GM12878 (cell line): ENCODE results near the gene CCL22. TPM values are rescaled to one million over a fixed set of nuclear protein-coding genes. Genes with fewer than 3 reads are reported as not detected.

Experiments
- ATF7 ChIP-seq: fragments of 450-650 bp; IDR thresholded peaks from 2 replicates; pipeline ENCODE4 v1.6.1; 2016; ENCODE audit warnings: low read depth, mild to moderate bottlenecking
- BRCA1 ChIP-seq: IDR thresholded peaks from 2 replicates; pipeline ENCODE4 v1.6.1; 2011; ENCODE audit warnings: low read depth, low read length, improper control_type of control experiment
- CHD1 ChIP-seq: IDR thresholded peaks from 2 replicates; pipeline ENCODE4 v1.6.1; 2012; ENCODE audit warnings: low read depth, low read length, improper control_type of control experiment
- CREB1 ChIP-seq: IDR thresholded peaks from 2 replicates; pipeline ENCODE4 v1.6.1; 2012; ENCODE audit warnings: low read depth, mild to moderate bottlenecking, inconsistent platforms
- DPF2 ChIP-seq: fragments of 450-650 bp; IDR thresholded peaks from 2 replicates; pipeline ENCODE4 v1.6.1; 2017; ENCODE audit warnings: mild to moderate bottlenecking
- EP300 ChIP-seq, 2 experiments: fragments of 150-350 bp in 1 of 2; IDR thresholded peaks; 2 replicates each; pipeline ENCODE4 v1.6.1; 2011 to 2012; ENCODE audit warnings: low read depth in 2 of 2, low read length in 2 of 2, borderline replicate concordance in 1 of 2, improper control_type of control experiment in 1 of 2, inconsistent platforms in 1 of 2; ENCODE audit not compliant: control insufficient read depth in 1 of 2
- FOXK2 ChIP-seq: fragments of 450-650 bp; IDR thresholded peaks from 2 replicates; pipeline ENCODE4 v1.6.1; 2017; ENCODE audit warnings: mild to moderate bottlenecking, moderate library complexity
- FOXM1 ChIP-seq: IDR thresholded peaks from 2 replicates; pipeline ENCODE4 v1.6.1; 2012; ENCODE audit warnings: low read depth, mild to moderate bottlenecking, inconsistent platforms, low read length, moderate library complexity
- GATAD2B ChIP-seq: fragments of 450-650 bp; conservative IDR thresholded peaks from 2 replicates; pipeline ENCODE4 v1.6.1; 2017; ENCODE audit warnings: low read depth, mild to moderate bottlenecking, moderate library complexity
- IRF4 ChIP-seq: IDR thresholded peaks from 2 replicates; pipeline ENCODE4 v1.6.1; 2011; ENCODE audit warnings: low read depth, low read length
- NR2C1 ChIP-seq: fragments of 450-650 bp; IDR thresholded peaks from 2 replicates; pipeline ENCODE4 v1.6.1; 2017; ENCODE audit warnings: antibody characterized with exemption, mild to moderate bottlenecking, moderate library complexity
- RUNX3 ChIP-seq: IDR thresholded peaks from 2 replicates; pipeline ENCODE4 v1.6.1; 2012; ENCODE audit warnings: low read length, inconsistent platforms
- SIX5 ChIP-seq: IDR thresholded peaks from 2 replicates; pipeline ENCODE4 v1.6.1; 2011; ENCODE audit warnings: mild to moderate bottlenecking, low read depth, low read length, moderate library complexity; ENCODE audit not compliant: severe bottlenecking
- SPI1 ChIP-seq: IDR thresholded peaks from 2 replicates; pipeline ENCODE4 v1.6.1; 2011; ENCODE audit warnings: low read depth, mild to moderate bottlenecking, low read length, moderate library complexity, borderline replicate concordance; ENCODE audit not compliant: insufficient read depth
- SUPT20H ChIP-seq: IDR thresholded peaks from 2 replicates; pipeline ENCODE4 v1.6.1; 2011; ENCODE audit warnings: low read depth, mild to moderate bottlenecking, low read length, moderate library complexity, borderline replicate concordance; ENCODE audit not compliant: control insufficient read depth
- ZBED1 ChIP-seq: IDR thresholded peaks from 2 replicates; pipeline ENCODE4 v1.6.1; 2016; ENCODE audit warnings: borderline replicate concordance
- polyA plus RNA-seq, 11 experiments: library from polyadenylated mRNA; depleted of rRNA in 4 of 11; unstranded in 6 of 11; stranded (reverse) in 5 of 11; fragments of >200 nt; fragmentation: Nextera tagmentation in 4 of 11; fragmentation: Illumina TruSeq in 1 of 11; extraction: Ambion mirVana in 4 of 11; extraction: Trizol in 1 of 11; gene quantifications; 1 replicate in 1 of 11; 2 replicates in 10 of 11; pipeline versions ENCODE4 v1.2.1 to v1.2.3, GENCODE V29; 2011 to 2016; ENCODE audit warnings: inconsistent platforms in 2 of 11, missing spikeins in 2 of 11, low read depth in 1 of 11
- total RNA-seq, 4 experiments: library from RNA; depleted of rRNA in 3 of 4; stranded (reverse); fragments of >200 nt in 3 of 4; fragmentation: Illumina TruSeq in 1 of 4; extraction: Trizol in 1 of 4; gene quantifications; 2 replicates each; pipeline versions ENCODE4 v1.2.1 to v1.2.3, GENCODE V29; 2013 to 2021
- TF ChIP-seq, protein P1 (sequence below): IDR thresholded peaks from 2 replicates; pipeline ENCODE4 v1.6.1; 2012; ENCODE audit warnings: improper control_type of control experiment, low read depth, low read length; ENCODE audit not compliant: insufficient replicate concordance
- TF ChIP-seq, protein P2 (sequence below): IDR thresholded peaks from 2 replicates; pipeline ENCODE4 v1.6.1; 2012; ENCODE audit warnings: low read depth, low read length, improper control_type of control experiment
- TF ChIP-seq, protein P3 (sequence below): fragments of 450-650 bp; IDR thresholded peaks from 2 replicates; pipeline ENCODE4 v1.6.1; 2014; ENCODE audit warnings: mild to moderate bottlenecking
- TF ChIP-seq, protein P4 (sequence below): fragments of 450-650 bp; formaldehyde crosslinking; IDR thresholded peaks from 2 replicates; pipeline ENCODE4 v1.5.0; 2022; ENCODE audit warnings: mild to moderate bottlenecking, missing genetic modification characterization

Gene CCL22
- total and polyA plus RNA-seq, 10 of the 15 experiments (the other 5 are each of a cell fraction or from before 2014, with no cell fraction given), result 38.0 to 704 (median 349) TPM

DNA sequence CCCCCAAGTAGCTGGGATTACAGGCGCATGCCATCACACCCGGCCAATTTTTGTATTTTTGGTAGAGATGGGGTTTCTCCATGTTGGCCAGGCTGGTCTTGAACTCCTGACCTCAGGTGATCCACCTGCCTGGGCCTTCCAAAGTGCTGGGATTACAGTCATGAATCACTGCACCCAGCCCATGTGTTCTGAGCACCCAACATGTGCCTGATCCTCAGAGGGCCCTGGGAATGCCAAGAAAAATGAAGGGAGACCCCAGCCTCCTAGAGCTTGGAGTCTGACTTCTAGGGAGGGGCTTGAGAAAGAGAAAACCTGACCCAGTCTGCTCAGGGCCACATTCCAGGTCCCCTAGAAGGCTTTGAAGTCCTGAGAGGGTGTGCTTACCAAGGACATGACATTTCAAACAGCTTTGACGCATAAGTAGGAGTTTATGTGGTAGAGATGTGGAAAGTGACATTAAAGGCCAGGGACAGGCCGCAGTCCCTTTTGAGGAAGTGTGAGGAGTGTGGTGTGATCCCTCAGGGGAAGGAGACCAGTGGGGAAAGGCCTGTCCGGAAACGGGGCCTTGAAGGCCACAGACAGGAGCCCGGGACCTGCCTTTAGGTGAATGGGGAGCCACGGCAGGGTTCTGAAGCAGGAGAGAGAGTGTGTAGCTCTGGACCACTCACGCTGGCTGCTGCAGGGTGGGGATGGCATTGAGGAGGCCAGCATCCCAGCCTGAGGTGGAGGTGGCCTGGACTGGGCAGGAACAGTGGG lies 1.1 kb upstream of the CCL22 start (continued):
- TF ChIP-seq FOXK2, result no peak
- TF ChIP-seq SIX5, result no peak
- TF ChIP-seq, protein P1, sequence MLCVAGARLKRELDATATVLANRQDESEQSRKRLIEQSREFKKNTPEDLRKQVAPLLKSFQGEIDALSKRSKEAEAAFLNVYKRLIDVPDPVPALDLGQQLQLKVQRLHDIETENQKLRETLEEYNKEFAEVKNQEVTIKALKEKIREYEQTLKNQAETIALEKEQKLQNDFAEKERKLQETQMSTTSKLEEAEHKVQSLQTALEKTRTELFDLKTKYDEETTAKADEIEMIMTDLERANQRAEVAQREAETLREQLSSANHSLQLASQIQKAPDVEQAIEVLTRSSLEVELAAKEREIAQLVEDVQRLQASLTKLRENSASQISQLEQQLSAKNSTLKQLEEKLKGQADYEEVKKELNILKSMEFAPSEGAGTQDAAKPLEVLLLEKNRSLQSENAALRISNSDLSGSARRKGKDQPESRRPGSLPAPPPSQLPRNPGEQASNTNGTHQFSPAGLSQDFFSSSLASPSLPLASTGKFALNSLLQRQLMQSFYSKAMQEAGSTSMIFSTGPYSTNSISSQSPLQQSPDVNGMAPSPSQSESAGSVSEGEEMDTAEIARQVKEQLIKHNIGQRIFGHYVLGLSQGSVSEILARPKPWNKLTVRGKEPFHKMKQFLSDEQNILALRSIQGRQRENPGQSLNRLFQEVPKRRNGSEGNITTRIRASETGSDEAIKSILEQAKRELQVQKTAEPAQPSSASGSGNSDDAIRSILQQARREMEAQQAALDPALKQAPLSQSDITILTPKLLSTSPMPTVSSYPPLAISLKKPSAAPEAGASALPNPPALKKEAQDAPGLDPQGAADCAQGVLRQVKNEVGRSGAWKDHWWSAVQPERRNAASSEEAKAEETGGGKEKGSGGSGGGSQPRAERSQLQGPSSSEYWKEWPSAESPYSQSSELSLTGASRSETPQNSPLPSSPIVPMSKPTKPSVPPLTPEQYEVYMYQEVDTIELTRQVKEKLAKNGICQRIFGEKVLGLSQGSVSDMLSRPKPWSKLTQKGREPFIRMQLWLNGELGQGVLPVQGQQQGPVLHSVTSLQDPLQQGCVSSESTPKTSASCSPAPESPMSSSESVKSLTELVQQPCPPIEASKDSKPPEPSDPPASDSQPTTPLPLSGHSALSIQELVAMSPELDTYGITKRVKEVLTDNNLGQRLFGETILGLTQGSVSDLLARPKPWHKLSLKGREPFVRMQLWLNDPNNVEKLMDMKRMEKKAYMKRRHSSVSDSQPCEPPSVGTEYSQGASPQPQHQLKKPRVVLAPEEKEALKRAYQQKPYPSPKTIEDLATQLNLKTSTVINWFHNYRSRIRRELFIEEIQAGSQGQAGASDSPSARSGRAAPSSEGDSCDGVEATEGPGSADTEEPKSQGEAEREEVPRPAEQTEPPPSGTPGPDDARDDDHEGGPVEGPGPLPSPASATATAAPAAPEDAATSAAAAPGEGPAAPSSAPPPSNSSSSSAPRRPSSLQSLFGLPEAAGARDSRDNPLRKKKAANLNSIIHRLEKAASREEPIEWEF, result no peak
- peak; percentile 95 for TF ChIP-seq SPI1
- peak; percentile 93 for TF ChIP-seq CREB1
- TF ChIP-seq CHD1, result no peak
- no peak for TF ChIP-seq ZBED1
- no peak for TF ChIP-seq SUPT20H
- no peak; the same call in none of the 2 replicates for TF ChIP-seq GATAD2B
- TF ChIP-seq DPF2, result peak; percentile 77; the same call in 1 of the 2 replicates
- peak; percentile 27; the same call in 1 of the 2 replicates for TF ChIP-seq FOXM1
- TF ChIP-seq, protein P2, sequence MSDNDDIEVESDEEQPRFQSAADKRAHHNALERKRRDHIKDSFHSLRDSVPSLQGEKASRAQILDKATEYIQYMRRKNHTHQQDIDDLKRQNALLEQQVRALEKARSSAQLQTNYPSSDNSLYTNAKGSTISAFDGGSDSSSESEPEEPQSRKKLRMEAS, result no peak
- TF ChIP-seq, protein P3, sequence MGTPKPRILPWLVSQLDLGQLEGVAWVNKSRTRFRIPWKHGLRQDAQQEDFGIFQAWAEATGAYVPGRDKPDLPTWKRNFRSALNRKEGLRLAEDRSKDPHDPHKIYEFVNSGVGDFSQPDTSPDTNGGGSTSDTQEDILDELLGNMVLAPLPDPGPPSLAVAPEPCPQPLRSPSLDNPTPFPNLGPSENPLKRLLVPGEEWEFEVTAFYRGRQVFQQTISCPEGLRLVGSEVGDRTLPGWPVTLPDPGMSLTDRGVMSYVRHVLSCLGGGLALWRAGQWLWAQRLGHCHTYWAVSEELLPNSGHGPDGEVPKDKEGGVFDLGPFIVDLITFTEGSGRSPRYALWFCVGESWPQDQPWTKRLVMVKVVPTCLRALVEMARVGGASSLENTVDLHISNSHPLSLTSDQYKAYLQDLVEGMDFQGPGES, result no peak
- TF ChIP-seq ATF7, result no peak; the same call in 1 of the 2 replicates
- peak; percentile 64 to 83; a peak in 3 of 4 replicates for TF ChIP-seq EP300 (IDR thresholded peaks at IDR 0.05; ENCODE audit: borderline replicate concordance in 1 of 2, control insufficient read depth in 1 of 2, low read depth in 2 of 2, low read length in 2 of 2)
- TF ChIP-seq BRCA1, result no peak
- no peak for TF ChIP-seq NR2C1
- TF ChIP-seq, protein P4, sequence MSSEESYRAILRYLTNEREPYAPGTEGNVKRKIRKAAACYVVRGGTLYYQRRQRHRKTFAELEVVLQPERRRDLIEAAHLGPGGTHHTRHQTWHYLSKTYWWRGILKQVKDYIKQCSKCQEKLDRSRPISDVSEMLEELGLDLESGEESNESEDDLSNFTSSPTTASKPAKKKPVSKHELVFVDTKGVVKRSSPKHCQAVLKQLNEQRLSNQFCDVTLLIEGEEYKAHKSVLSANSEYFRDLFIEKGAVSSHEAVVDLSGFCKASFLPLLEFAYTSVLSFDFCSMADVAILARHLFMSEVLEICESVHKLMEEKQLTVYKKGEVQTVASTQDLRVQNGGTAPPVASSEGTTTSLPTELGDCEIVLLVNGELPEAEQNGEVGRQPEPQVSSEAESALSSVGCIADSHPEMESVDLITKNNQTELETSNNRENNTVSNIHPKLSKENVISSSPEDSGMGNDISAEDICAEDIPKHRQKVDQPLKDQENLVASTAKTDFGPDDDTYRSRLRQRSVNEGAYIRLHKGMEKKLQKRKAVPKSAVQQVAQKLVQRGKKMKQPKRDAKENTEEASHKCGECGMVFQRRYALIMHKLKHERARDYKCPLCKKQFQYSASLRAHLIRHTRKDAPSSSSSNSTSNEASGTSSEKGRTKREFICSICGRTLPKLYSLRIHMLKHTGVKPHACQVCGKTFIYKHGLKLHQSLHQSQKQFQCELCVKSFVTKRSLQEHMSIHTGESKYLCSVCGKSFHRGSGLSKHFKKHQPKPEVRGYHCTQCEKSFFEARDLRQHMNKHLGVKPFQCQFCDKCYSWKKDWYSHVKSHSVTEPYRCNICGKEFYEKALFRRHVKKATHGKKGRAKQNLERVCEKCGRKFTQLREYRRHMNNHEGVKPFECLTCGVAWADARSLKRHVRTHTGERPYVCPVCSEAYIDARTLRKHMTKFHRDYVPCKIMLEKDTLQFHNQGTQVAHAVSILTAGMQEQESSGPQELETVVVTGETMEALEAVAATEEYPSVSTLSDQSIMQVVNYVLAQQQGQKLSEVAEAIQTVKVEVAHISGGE (CRISPR knock-in tag), result no peak
- peak; percentile 68; the same call in 1 of the 2 replicates for TF ChIP-seq IRF4
- peak; percentile 92 for TF ChIP-seq RUNX3
